Uterus (tissue), 4 donors: ENCODE measurements around the gene FOSL2. TPM values are rescaled to one million over a fixed set of nuclear protein-coding genes. Genes with fewer than 3 reads are reported as not detected.

Experiments used
- DNase-seq, 2 donors: peaks; one replicate each; pipeline ENCODE4 v3.0.0-alpha.2; 2019 to 2020
- H3K27ac ChIP-seq, 2 donors: fragments of 200-600 bp; sonication (generic); 1 replicate in 1 of 2; 2 replicates in 1 of 2; pipeline ENCODE4 v1.5.1; 2016 to 2018
- H3K27me3 ChIP-seq, 2 donors: fragments of 200-600 bp; sonication (generic); one replicate each; pipeline ENCODE4 v1.5.1; 2018 to 2019; ENCODE audit warnings: control low read depth in 1 of 2
- H3K36me3 ChIP-seq, 2 donors: fragments of 200-600 bp; sonication (generic); one replicate each; pipeline ENCODE4 v1.5.1; 2019; ENCODE audit warnings: control low read depth in 1 of 2
- H3K4me1 ChIP-seq, 2 donors: fragments of 200-600 bp; sonication (generic); one replicate each; pipeline ENCODE4 v1.5.1; 2018 to 2019; ENCODE audit warnings: control low read depth in 1 of 2
- H3K4me3 ChIP-seq, 2 donors: fragments of 200-600 bp; sonication (generic); 1 replicate in 1 of 2; 2 replicates in 1 of 2; pipeline ENCODE4 v1.5.1; 2018 to 2019; ENCODE audit warnings: mild to moderate bottlenecking in 1 of 2
- H3K9me3 ChIP-seq, 2 donors: fragments of 200-600 bp; sonication (generic); one replicate each; pipeline ENCODE4 v1.5.1; 2019; ENCODE audit warnings: control low read depth in 1 of 2
- CTCF ChIP-seq, 4 experiments: fragments of 200-600 bp in 2 of 4; fragments of 450-650 bp in 2 of 4; sonication (generic) in 2 of 4; IDR thresholded peaks; one replicate each; pipeline ENCODE4 v1.5.1; 2016 to 2019; ENCODE audit warnings: antibody characterized with exemption in 4 of 4, mild to moderate bottlenecking in 2 of 4, moderate library complexity in 1 of 4
- POLR2A ChIP-seq, 2 donors: fragments of 450-650 bp; IDR thresholded peaks; one replicate each; pipeline ENCODE4 v1.6.1; 2016; ENCODE audit warnings: antibody characterized with exemption in 2 of 2, mild to moderate bottlenecking in 1 of 2, moderate library complexity in 1 of 2
- intact Hi-C: fragments of 100-400 bp; cut with DNase I; formaldehyde crosslinking; loops from one replicate; pipeline ENCODE4 v1.15.1; 2023; ENCODE audit warnings: low total_unique reads
- total RNA-seq, 4 donors: library from RNA; depleted of rRNA in 3 of 4; stranded (reverse); fragments of >200 nt in 3 of 4; gene quantifications; one replicate each; pipeline versions ENCODE4 v1.1.0 to v1.2.4, GENCODE V29; 2014 to 2023
- donor health status: DM: yes; HTN: yes; CAD: no.

Gene FOSL2
- total RNA-seq, 4 donors from 2014 or later: 39.8 to 134 (median 58.7) TPM

DNA sequence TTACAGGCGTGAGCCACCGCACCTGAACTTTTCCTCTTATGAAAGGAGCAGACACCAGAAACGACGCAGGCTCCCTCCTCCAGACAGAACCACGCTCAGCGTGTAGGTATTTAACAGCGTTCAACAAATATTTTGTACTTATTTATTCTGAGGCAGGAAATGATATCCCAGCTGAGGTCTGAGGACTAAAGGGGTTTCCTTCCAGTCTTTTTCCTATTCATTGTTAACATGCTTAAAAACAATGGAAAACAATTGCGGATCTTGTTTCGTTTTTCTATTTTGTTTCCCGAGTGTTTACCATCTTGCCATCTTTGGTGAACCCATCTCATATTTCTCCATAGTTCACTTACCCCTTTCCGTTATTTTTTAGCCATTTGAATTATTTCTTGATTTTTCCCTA, 43.7 kb upstream of the FOSL2 start:
- Histone ChIP-seq H3K36me3 (no peaks in the 10 kb centered on the region), H3K9me3 (no peaks in the 10 kb centered on the region), H3K27me3 (no peaks in the 10 kb centered on the region), H3K4me1 (no peaks in the 10 kb centered on the region), H3K27ac (no peak overlapping the region), H3K4me3 (no peak overlapping the region)
- DNase-seq: no peak
- no peak for TF ChIP-seq POLR2A (IDR thresholded peaks at IDR 0.05)
- no peak for TF ChIP-seq CTCF (IDR thresholded peaks at IDR 0.05)
- intact Hi-C loops: no loop called here

- Histone ChIP-seq H3K36me3 (no peaks in the 10 kb centered on the region), H3K27me3 (no peaks in the 10 kb centered on the region), H3K4me3 (no peak overlapping the region), H3K27ac (no peak overlapping the region), H3K9me3 (no peaks in the 10 kb centered on the region), H3K4me1 (no peaks in the 10 kb centered on the region)
- intact Hi-C loops: no loop called here
- DNase-seq: no peak
- TF ChIP-seq CTCF (IDR thresholded peaks at IDR 0.05) (no peak), POLR2A (IDR thresholded peaks at IDR 0.05) (no peak)
Observed at GRCh38 chr2:28349546-28350165, 43.0 kb upstream of the FOSL2 start.

DNA sequence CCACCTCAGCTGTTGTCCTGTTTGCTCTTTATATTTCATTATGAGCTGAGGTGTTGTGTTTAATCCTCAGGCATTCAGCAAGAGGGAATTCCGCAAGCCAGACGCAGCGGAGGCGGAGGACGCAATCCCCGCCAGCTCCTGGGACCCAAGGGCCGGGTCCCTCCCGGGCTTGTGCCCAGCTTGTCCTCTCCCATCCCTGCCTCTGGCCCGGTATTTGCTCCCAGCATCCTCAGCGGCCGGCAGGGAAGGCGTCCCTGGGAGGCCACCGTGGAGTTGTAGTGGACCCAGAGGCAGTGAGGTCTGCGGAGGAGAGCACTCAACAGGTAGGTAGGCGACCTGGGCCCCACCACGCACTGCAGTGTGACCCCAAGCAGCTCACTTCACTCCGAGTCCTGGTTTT, 42.5 kb upstream of the FOSL2 start:
- Histone ChIP-seq H3K27me3 (no peaks in the 10 kb centered on the region), H3K9me3 (no peaks in the 10 kb centered on the region), H3K4me1 (no peaks in the 10 kb centered on the region), H3K36me3 (no peaks in the 10 kb centered on the region), H3K27ac (no peak overlapping the region), H3K4me3 (no peak overlapping the region)
- TF ChIP-seq POLR2A (IDR thresholded peaks at IDR 0.05): no peak
- no peak for TF ChIP-seq CTCF (IDR thresholded peaks at IDR 0.05)
- DNase-seq: no peak
- intact Hi-C loops: no loop called here

DNA sequence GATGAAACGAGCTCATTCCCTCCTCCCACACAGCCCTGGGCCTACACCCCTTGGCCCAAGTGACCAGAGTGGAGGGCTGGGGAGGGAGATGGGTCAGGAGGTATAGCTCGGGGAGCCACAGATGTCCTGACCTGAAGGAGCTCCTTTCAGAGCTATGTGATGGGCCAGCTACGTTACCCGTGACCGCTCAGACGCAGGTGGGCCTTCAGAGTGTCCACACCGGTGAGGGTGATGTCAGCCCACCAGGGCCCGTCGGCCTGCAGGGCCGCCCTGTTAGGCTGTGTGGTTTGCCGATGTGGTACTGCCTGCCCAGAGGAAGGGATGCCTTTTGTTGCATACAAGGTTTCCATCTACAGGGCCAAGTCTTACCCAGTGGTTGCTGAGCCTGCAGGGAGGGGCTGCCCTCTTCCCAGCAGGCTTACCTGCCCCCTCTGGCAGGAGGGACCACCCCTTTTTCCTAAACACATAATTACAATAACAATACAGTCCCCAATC, 41.8 kb upstream of the FOSL2 start:
- H3K27ac ChIP-seq: no peak overlapping the region
- H3K9me3 ChIP-seq: no peaks in the 10 kb centered on the region
- DNase-seq: no peak
- no peak for TF ChIP-seq POLR2A (IDR thresholded peaks at IDR 0.05)
- no peak for TF ChIP-seq CTCF (IDR thresholded peaks at IDR 0.05)
- intact Hi-C loops: no loop called here
- no peaks in the 10 kb centered on the region for H3K36me3 ChIP-seq
- no peak overlapping the region for H3K4me3 ChIP-seq
- peaks cover under 1 to 5% of the 10 kb centered on the region in 2 donors for H3K4me1 ChIP-seq
- no peaks in the 10 kb centered on the region for H3K27me3 ChIP-seq

- Histone ChIP-seq H3K9me3 (no peaks in the 10 kb centered on the region), H3K4me1 (peaks cover 8 to 13% of the 10 kb centered on the region in 2 donors)
- DNase-seq: no peak
Observed at GRCh38 chr2:28351621-28352020, 41.0 kb upstream of the FOSL2 start.

More at GRCh38 chr2:28351621-28352020, 41.0 kb upstream of the FOSL2 start:
- H3K27ac ChIP-seq: peak overlapping the region in 1 of 2 donors; percentile 8
- TF ChIP-seq POLR2A (IDR thresholded peaks at IDR 0.05) (no peak), CTCF (IDR thresholded peaks at IDR 0.05) (no peak)
- no peak overlapping the region for H3K4me3 ChIP-seq
- intact Hi-C loops: no loop called here
- H3K36me3 ChIP-seq: no peaks in the 10 kb centered on the region
- no peaks in the 10 kb centered on the region for H3K27me3 ChIP-seq
